Panc1 (cell line): ENCODE measurements around the gene SH3GL1.

Experiments
- CTCF ChIP-seq: fragments of 450-650 bp; IDR thresholded peaks from 2 replicates; pipeline ENCODE4 v1.5.1; 2017; ENCODE audit warnings: mild to moderate bottlenecking
- POLR2AphosphoS5 ChIP-seq: IDR thresholded peaks from 2 replicates; pipeline ENCODE4 v1.6.1; 2012; ENCODE audit warnings: mild to moderate bottlenecking, low read depth, low read length, moderate library complexity
- REST ChIP-seq, 2 experiments: IDR thresholded peaks; 2 replicates each; pipeline ENCODE4 v1.6.1; 2011 to 2012; ENCODE audit warnings: low read depth in 2 of 2, control low read depth in 1 of 2, low read length in 1 of 2, mild to moderate bottlenecking in 1 of 2, moderate library complexity in 1 of 2; ENCODE audit not compliant: insufficient read depth in 1 of 2
- SIN3A ChIP-seq: IDR thresholded peaks from 2 replicates; pipeline ENCODE4 v1.6.1; 2012; ENCODE audit warnings: low read depth, mild to moderate bottlenecking, low read length, moderate library complexity, borderline replicate concordance; ENCODE audit not compliant: insufficient read depth

GRCh38 chr19:4405977-4406376 is 5.6 kb upstream of the SH3GL1 start:
- TF ChIP-seq CTCF (no peak), POLR2AphosphoS5 (no peak), SIN3A (no peak), REST (IDR thresholded peaks at IDR 0.05; ENCODE audit: insufficient read depth in 1 of 2, low read depth in 2 of 2, low read length in 1 of 2) (no peak)
